K562 (cell line): ENCODE results near the gene VWA8. TPM values are rescaled to one million over a fixed set of nuclear protein-coding genes. Genes with fewer than 3 reads are reported as not detected.
A peak's percentile ranks its signal among the peaks of the same experiment; 100 is the strongest.

Source experiments
- CHAMP1 ChIP-seq: fragments of 450-650 bp; IDR thresholded peaks from 2 replicates; pipeline ENCODE4 v1.6.1; 2016; ENCODE audit warnings: mild to moderate bottlenecking
- CHD7 ChIP-seq: fragments of 200-600 bp; sonication (generic); IDR thresholded peaks from one replicate; pipeline ENCODE4 v1.6.1; 2012; ENCODE audit warnings: mild to moderate bottlenecking, low read depth, low read length, inconsistent platforms
- ELF1 ChIP-seq: fragments of 200-800 bp; sonication (Bioruptor generic); IDR thresholded peaks from 2 replicates; pipeline ENCODE4 v1.6.1; 2016; ENCODE audit warnings: missing genetic modification characterization, missing compliant biosample characterization
- EWSR1 ChIP-seq: fragments of 450-650 bp; IDR thresholded peaks from 2 replicates; pipeline ENCODE4 v1.6.1; 2018; ENCODE audit warnings: borderline replicate concordance, mild to moderate bottlenecking, low read depth, moderate library complexity; ENCODE audit not compliant: partially characterized antibody
- FOXK1 ChIP-seq: sonication (generic); formaldehyde crosslinking; IDR thresholded peaks from 2 replicates; pipeline ENCODE4 v1.8.0; 2022; ENCODE audit warnings: missing genetic modification reagents, mild to moderate bottlenecking, borderline replicate concordance
- FOXP1 ChIP-seq: sonication (generic); formaldehyde crosslinking; IDR thresholded peaks from 2 replicates; pipeline ENCODE4 v1.8.0; 2022; ENCODE audit warnings: mild to moderate bottlenecking, missing genetic modification reagents
- HEY1 ChIP-seq: fragments of 250-450 bp; sonication (Bioruptor Pico); IDR thresholded peaks from 2 replicates; pipeline ENCODE4 v1.5.0; 2020; ENCODE audit warnings: mild to moderate bottlenecking, moderate library complexity, borderline replicate concordance
- JUNB ChIP-seq: fragments of 450-650 bp; formaldehyde crosslinking; conservative IDR thresholded peaks from 2 replicates; pipeline ENCODE4 v1.4.0; 2020; ENCODE audit warnings: mild to moderate bottlenecking
- JUND ChIP-seq, 2 experiments: IDR thresholded peaks; 2 replicates in 1 of 2; 3 replicates in 1 of 2; pipeline ENCODE4 v1.6.1; 2011; ENCODE audit warnings: borderline replicate concordance in 2 of 2, low read depth in 2 of 2, low read length in 2 of 2, improper control_type of control experiment in 1 of 2, missing biosample characterization in 1 of 2, missing genetic modification characterization in 1 of 2, missing genetic modification reagents in 1 of 2
- SREBF2 ChIP-seq: sonication (generic); formaldehyde crosslinking; IDR thresholded peaks from 2 replicates; pipeline ENCODE4 v1.4.0; 2020; ENCODE audit warnings: mild to moderate bottlenecking, missing genetic modification reagents
- ZBTB7A ChIP-seq: IDR thresholded peaks from 2 replicates; pipeline ENCODE4 v1.6.1; 2011; ENCODE audit warnings: low read depth, mild to moderate bottlenecking, low read length, moderate library complexity, borderline replicate concordance; ENCODE audit not compliant: control insufficient read depth
- ZNF253 ChIP-seq: fragments of 250-450 bp; sonication (Bioruptor Pico); conservative IDR thresholded peaks from 2 replicates; pipeline ENCODE4 v1.6.1; 2021; ENCODE audit warnings: mild to moderate bottlenecking
- polyA plus RNA-seq, 8 experiments: library from polyadenylated mRNA; depleted of rRNA in 4 of 8; stranded (reverse) in 5 of 8; unstranded in 3 of 8; fragments of >200 nt; fragmentation: Nextera tagmentation in 2 of 8; fragmentation: Illumina TruSeq in 1 of 8; extraction: Ambion mirVana in 2 of 8; extraction: Trizol in 1 of 8; gene quantifications; 2 replicates each; pipeline versions ENCODE4 v1.2.1 to v1.2.3, GENCODE V29; 2011 to 2014; ENCODE audit warnings: inconsistent platforms in 1 of 8, missing spikeins in 1 of 8
- total RNA-seq, 7 experiments: library from RNA; depleted of rRNA in 6 of 7; stranded (reverse); fragments of >200 nt in 6 of 7; fragmentation: Illumina TruSeq in 2 of 7; extraction: Trizol in 2 of 7; gene quantifications; 2 replicates each; pipeline versions ENCODE4 v1.2.1 to v1.2.3, GENCODE V29; 2011 to 2021; ENCODE audit warnings: low replicate concordance in 1 of 7

The VWA8 gene
- total and polyA plus RNA-seq, 9 of the 15 experiments (the other 6 are each of a cell fraction or from before 2014, with no cell fraction given) = 2.1 to 18.5 (median 13.3) TPM

- TF ChIP-seq CHD7 = no peak
- TF ChIP-seq ELF1 (tag) = no peak
- TF ChIP-seq EWSR1 = no peak
- TF ChIP-seq CHAMP1 = no peak
- TF ChIP-seq FOXK1 (CRISPR knock-in tag) = no peak
- peak; percentile 23; the same call in 1 of the 2 replicates for TF ChIP-seq JUND (IDR thresholded peaks at IDR 0.05; ENCODE audit: borderline replicate concordance, low read depth, low read length)
- TF ChIP-seq JUND (tag; IDR thresholded peaks at IDR 0.05; ENCODE audit: borderline replicate concordance, low read depth, low read length) = no peak
- TF ChIP-seq ZNF253 = no peak
- TF ChIP-seq FOXP1 (CRISPR knock-in tag) = no peak
- no peak for TF ChIP-seq HEY1 (CRISPR knock-in tag)
- no peak for TF ChIP-seq SREBF2 (CRISPR knock-in tag)
- TF ChIP-seq ZBTB7A = no peak
- TF ChIP-seq JUNB (CRISPR knock-in tag) = no peak
These were observed 264.5 kb downstream of the VWA8 start (continued) for GRCh38 chr13:41696163-41697003.
